DMS79 treated with DMSO at 0.1 percent for 48 hours (cell line): ENCODE results near the gene GTPBP3.

ENCODE experiments used
- DNase-seq: peaks from one replicate; lab custom pipeline; 2025; lab: John Stamatoyannopoulos, UW

Gene GTPBP3

DNA sequence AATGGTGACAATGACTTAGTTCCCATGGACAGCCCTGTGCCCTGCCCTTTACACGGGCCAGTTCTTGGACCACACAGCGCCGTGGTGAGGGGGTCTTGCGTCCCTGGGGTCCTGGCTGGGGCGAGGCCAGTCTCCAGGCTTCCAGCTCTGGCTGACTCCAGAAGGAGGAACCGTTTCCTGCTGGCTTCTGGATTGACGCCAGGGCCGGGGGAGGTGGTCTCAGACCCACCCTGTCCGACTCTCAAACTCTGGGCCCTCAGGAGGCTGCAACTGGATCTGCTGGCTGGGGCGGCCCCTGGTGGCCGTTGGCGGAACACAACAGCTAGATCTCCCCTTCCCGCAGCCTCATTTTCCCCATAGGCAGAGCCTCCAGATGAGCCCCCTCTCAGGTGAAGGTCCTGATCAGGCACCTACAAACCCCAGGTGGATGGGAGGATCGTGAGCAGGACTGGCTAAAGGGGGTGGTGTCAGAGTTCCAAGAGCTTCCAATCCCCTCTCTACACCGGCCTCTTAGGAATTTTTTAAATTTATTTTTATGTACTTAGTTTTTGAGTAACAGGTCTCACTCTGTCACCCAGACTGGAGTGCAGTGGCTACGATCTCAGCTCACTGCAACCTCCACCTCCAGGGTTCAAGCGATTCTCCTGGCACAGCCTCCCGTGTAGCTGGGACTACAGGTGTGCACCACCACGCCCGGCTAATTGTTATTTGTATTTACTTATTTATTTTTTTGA lies 48.7 kb downstream of the GTPBP3 start:
- DNase-seq = peak; percentile 23

DNA sequence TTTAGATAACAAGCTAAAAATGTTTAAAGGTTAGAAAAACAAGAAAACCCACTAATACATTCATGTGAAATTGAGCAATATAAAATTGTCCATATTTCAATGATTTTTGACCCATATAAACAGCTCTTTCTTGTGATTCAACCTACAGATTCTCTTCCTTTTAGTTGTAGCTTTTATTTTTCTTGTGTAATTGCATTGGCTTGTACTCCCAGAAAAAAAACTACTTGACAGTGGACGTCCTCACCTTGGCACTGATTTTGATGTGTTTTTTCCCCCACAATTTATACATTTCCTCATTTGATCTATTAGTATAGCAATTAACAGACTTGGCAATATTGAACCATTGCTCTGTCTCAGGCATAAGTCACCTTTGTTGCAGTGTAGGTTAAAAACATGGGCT lies 51.9 kb downstream of the GTPBP3 start:
- DNase-seq = no peak

DNA sequence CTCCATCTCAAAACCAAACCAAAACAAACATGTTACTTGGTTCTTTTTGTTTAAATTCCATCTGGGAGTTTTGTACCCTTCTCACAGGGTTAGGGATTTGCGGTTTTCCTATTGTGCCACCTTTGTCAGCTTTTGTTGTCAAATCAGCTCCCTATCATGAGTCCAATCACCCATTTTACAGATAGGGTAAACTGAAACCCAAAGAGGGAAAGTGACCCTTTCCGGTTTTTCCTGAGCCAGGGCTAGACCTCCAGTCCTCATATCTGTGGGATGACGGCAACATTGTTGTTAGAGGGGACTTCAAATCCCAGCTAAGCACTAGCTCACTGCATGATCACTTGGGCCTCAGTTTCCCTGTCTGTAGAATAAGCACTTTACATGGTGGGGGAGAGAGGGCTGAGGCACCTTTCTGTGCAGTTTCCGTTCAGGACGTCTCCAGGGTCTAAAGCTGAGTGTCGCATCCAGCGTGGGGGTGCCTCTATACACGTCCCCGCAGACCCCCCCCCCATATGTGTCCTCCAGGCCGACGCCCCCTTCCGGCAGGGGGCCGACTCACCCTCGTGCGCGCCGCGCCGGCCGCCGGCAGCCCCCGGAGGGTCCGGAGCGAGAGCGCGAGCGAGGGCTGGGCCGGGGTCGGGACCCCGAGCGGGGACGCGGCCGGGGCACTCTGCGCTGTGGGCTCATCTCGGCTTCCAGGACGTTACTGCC lies 52.8 kb downstream of the GTPBP3 start:
- DNase-seq = no peak

DNA sequence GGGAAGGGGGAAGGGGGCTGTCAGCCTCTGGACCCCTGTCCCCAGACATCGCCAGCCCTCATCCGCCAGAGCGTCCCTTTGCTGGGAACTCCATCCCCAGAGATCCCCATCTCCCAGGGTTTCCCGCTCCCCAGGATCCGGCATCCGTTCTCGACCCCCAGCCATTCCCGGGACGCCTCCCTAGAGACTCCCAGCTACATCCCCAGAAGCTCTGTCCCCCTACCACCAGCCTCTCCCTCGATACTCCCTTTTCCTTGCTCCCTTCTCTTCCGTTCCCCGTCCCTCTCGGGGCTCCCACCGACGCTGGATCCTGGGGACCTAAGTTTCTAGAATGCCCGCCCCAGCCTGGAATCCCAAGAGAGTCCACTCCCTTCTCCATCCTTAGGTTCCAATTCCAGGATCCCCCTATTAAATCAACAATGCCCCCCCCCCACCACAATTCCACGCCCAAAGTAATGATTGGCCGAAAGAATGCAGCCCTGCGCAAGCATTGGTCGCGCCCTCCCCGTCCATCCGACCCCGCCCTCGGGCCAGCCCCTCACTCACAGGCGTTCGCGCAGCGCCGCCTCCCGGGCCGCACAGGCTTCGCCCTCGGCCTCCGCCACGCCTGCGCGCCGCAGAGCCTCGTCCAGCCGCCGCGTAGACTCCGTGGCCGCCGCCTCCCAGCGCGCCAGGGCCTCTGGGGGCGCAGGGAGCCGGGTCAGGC lies 53.5 kb downstream of the GTPBP3 start:
- DNase-seq = peak; percentile 78

DNA sequence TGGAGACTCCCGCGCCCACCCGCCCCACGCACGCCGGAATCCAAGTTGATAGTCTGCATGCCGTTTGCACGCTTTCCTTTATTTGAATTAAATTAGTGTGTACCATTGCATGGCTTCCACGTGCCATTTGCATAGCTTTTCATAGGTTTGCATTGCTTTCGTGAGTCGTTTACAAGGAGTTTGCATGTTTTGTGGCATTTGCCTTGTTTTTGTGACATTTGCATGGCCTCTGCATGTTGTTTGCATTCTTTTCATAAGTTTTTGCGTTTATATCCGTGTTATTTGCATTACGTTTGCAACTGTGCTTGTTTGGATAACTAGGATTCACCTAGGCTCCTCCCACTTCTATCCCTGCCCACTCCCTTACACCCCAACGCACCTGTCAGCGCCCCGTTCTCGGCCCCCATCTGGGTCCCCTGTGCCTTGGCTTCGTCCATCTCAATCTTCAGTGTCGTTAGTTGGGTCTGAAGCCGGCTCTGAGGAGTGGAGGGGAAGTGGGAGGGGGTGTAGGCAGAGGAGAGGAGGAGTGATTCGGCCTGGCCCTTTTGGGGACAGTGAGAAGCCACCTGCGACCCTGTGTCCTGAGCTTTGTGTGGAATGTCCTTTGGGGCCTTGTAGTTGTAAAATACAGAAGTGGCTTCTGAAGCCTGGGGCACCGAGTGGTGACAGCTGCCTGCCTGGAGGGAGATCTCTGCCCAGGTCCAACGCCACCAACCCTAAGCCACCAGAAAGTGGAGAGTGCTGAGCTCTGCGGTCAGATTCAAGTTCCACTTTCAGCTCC lies 54.2 kb downstream of the GTPBP3 start:
- peak; percentile 43 for DNase-seq
